G401.6 (cell line): Measurements from ENCODE around the gene HRH3.

ENCODE experiments used
- FAIRE-seq: peaks from 2 replicates; lab custom pipeline; 2012; peaks lifted over from hg19 to GRCh38; lab: Jason Lieb, UNC

The HRH3 gene

DNA sequence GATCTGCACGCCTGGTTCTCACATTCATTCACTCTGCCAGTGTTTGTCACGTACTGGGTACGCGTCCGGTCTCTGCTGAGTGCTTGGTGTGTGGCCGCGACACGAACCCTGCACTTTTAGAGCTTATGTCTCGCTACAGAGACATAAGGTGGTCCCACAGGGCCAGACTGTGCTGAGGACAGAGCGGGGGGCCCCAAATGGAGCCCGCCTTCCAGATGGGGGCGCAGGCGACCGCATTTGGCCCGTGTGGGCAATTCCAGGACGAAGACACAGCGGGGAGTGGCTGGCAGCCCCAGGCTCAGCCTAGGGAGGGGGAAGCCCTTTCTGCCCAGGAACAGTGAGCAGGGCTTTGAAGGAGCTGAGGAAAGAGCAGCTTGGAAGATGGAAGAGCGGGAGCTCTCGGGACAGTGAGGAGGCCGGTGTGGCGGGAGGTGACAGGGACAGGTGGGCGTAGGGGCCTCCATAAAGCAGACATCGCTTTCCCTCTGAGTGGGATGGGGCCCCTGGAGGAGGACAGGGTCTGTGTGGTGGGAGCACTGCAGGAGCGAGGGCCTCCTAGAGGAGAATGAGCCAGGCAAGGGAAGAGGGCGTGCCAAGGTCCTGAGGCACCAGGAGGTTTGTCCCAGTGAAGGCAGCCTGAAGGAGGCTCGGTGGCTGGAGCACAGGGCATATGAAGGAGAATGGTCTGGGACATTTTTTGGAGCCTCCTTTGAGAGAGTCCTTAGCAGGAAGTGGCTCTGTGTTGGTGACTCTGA, 45.0 kb downstream of the HRH3 start:
- FAIRE-seq, result no peak

GRCh38 chr20:62174021-62174804, 45.9 kb downstream of the HRH3 start:
- no peak for FAIRE-seq

DNA sequence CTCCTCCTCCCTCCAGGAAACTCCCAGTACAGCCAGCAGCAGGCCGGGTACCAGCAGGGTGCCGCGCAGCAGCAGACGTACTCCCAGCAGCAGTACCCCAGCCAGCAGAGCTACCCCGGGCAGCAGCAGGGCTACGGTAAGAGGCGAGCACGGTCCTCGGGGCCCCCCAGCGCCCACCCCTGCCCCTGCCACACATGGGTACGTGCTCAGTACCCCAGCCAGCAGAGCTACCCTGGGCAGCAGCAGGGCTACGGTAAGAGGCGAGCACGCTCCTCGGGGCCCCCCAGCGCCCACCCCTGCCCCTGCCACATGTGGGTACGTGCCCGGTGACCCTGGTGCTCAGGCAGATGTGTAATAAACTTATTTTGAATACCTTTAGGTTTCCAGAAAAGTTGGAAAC, 47.4 kb downstream of the HRH3 start:
- FAIRE-seq, result no peak

- FAIRE-seq, result no peak
Measured at GRCh38 chr20:62171245-62171644, 48.8 kb downstream of the HRH3 start.

GRCh38 chr20:62170536-62170935, 49.5 kb downstream of the HRH3 start:
- no peak for FAIRE-seq

- FAIRE-seq, result no peak
Measured at GRCh38 chr20:62168890-62169435, 51.1 kb downstream of the HRH3 start.

DNA sequence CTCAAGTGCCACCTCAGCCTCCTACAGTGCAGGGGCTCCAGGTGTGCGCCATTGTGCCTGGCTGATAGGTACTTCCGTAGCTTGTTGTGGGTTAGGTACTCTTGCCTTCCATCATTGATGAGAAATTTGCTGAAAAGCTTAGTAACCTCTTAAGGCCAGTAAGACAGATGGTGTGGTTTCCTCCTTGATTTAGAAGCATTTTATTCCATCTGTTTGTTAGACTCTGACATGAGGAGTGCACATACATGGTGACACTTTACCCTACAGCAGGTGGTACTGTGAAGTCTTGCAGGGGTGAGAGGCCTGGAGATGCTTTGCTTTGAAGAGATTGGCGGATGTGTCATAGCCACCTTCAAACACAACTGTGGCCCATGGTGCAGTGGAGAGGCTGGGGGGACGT, 52.0 kb downstream of the HRH3 start:
- FAIRE-seq, result no peak

DNA sequence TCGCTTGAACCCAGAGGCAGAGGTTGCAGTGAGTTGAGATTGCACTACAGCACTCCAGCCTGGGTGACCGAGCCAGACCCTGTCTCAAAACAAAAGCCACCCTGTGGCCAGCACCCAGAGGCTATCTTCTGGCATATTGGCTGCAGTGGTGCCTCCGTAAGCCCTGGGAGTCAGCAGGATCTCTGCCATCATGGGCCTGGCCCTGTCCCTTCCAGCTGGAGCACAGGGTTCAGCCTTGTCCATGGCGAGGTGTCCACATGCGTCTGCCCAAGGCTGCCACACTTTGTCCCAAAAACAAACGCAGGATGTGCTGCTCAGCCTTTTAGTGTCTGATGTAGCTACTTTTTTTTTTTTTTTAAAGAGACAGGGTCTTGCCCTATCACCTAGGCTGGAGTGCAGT, 52.6 kb downstream of the HRH3 start:
- FAIRE-seq, result no peak

DNA sequence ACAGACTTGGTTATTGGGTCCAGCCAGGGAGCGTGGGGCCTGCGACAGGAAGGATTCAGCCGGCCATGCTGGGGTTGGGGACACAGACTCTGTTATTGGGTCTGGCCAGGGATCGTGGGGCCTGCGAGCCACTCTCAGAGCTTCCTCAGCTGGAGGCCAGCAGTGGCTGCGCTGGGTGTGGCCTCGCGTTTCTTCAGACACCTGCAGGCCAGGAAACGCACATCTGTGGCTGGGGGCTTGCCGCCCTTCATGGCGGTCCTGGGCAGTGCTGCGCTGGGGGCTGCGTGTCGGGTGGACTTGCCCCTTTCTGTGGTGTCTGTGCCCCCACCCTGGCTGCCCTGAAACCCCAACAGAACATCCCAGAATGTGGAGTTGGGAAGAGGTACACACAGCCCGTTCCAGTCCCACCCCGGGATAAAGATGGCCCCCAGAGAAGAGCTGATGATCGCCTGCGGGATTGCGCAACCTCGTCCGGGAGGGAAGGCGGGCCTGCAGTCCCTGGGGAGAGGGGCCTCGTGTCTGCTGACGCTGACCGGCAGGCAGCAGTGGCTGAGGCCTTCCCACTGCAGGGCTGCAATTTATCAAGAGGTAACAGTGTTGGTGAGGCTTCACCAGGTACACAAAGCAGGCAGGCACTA, 54.2 kb downstream of the HRH3 start:
- FAIRE-seq, result no peak
